K562 (cell line): ENCODE measurements around the gene SORCS1. TPM values are rescaled to one million over a fixed set of nuclear protein-coding genes. Genes with fewer than 3 reads are reported as not detected.

Source experiments
- ATAC-seq: fragments of 200-7000 bp; cut with Tn5 transposase; 3 replicates; pipeline ENCODE4 v1.9.1; 2020; ENCODE audit warnings: moderate library complexity
- BruUV-seq: library from RNA; stranded (reverse); fragments of 400-500 nt; replicated peaks from 2 replicates; lab custom pipeline; 2021; lab: Mats Ljungman, UMichigan
- CTCF ChIA-PET: fragments of 300-600 bp; formaldehyde crosslinking; extraction: SDS; loops from one replicate; lab custom pipeline; 2021; ENCODE audit warnings: low intra/inter-chr PET ratio; lab: Yijun Ruan, JAX
- POLR2A ChIA-PET: fragments of 300-600, 350-650 bp; sonication (Branson Sonifier 250); formaldehyde crosslinking; extraction: SDS; loops from one replicate; lab custom pipeline; 2021; ENCODE audit warnings: antibody characterized with exemption, inconsistent platforms; lab: Yijun Ruan, JAX
- DNase-seq, 4 experiments: peaks; one replicate each; pipeline versions ENCODE4 v3.0.0 to v3.0.0-alpha.2; 2011 to 2018; ENCODE audit warnings: low spot score in 3 of 4, mixed read lengths in 3 of 4; ENCODE audit errors: extremely low read depth in 1 of 4
- FAIRE-seq: peaks from 2 replicates; lab custom pipeline; 2011; peaks lifted over from hg19 to GRCh38; lab: Jason Lieb, UNC
- H2AFZ ChIP-seq: 2 replicates; pipeline ENCODE4 v1.6.0; 2011; ENCODE audit warnings: low read depth, low read length, control low read depth, inconsistent platforms
- H3K27ac ChIP-seq: fragments of 200-600 bp; 3 replicates; pipeline ENCODE4 v1.8.0; 2011; ENCODE audit warnings: low read depth, mild to moderate bottlenecking, control low read depth, inconsistent platforms, low read length, moderate library complexity, mixed read lengths; ENCODE audit errors: extremely low read depth
- H3K27me3 ChIP-seq, 2 experiments: fragments of 300-600 bp in 1 of 2; 2 replicates in 1 of 2; 3 replicates in 1 of 2; pipeline versions ENCODE4 v1.6.0 to v1.8.0; 2011; ENCODE audit warnings: inconsistent platforms in 2 of 2, low read length in 2 of 2, mild to moderate bottlenecking in 1 of 2, mixed read lengths in 1 of 2, moderate library complexity in 1 of 2; ENCODE audit not compliant: control insufficient read depth in 2 of 2, insufficient read depth in 2 of 2
- H3K36me3 ChIP-seq: fragments of 300-600 bp; 3 replicates; pipeline ENCODE4 v1.8.0; 2011; ENCODE audit warnings: mild to moderate bottlenecking, low read length, inconsistent platforms; ENCODE audit not compliant: control insufficient read depth, insufficient read depth
- H3K4me1 ChIP-seq, 2 experiments: fragments of 200-600 bp in 1 of 2; replicated peaks in 1 of 2; 2 replicates in 1 of 2; 3 replicates in 1 of 2; pipeline versions ENCODE4 v1.5.1 to v1.8.0; 2011; ENCODE audit warnings: inconsistent platforms in 2 of 2, low read length in 2 of 2, mild to moderate bottlenecking in 1 of 2, mixed read lengths in 1 of 2, moderate library complexity in 1 of 2; ENCODE audit not compliant: control insufficient read depth in 2 of 2, insufficient read depth in 2 of 2
- H3K4me2 ChIP-seq: 2 replicates; pipeline ENCODE4 v1.6.1; 2011; ENCODE audit warnings: low read length, control low read depth, inconsistent platforms, mixed read lengths; ENCODE audit not compliant: insufficient read depth
- H3K4me3 ChIP-seq: fragments of 200-600 bp; sonication (generic), shearing (Covaris generic); 2 replicates; pipeline ENCODE4 v1.5.1; 2016; ENCODE audit warnings: control low read depth, inconsistent platforms
- H3K79me2 ChIP-seq: fragments of 200-600 bp; 3 replicates; pipeline ENCODE4 v1.8.0; 2011; ENCODE audit warnings: low read length, inconsistent platforms; ENCODE audit not compliant: control insufficient read depth, insufficient read depth
- H3K9ac ChIP-seq, 2 experiments: 2 replicates each; pipeline versions ENCODE4 v1.6.0 to v1.6.1; 2011; ENCODE audit warnings: low read depth in 2 of 2, low read length in 2 of 2, control low read depth in 1 of 2, inconsistent platforms in 1 of 2, mild to moderate bottlenecking in 1 of 2, mixed read lengths in 1 of 2; ENCODE audit not compliant: insufficient read depth in 1 of 2
- H3K9me1 ChIP-seq: one replicate; pipeline ENCODE4 v1.6.0; 2011; ENCODE audit warnings: inconsistent platforms, mild to moderate bottlenecking, low read length, moderate library complexity; ENCODE audit not compliant: control insufficient read depth, insufficient read depth
- H3K9me3 ChIP-seq: replicated peaks from 2 replicates; pipeline ENCODE4 v1.5.1; 2011; ENCODE audit warnings: low read depth, low read length, inconsistent platforms; ENCODE audit not compliant: control insufficient read depth, insufficient read depth
- H4K20me1 ChIP-seq: replicated peaks from 2 replicates; pipeline ENCODE4 v1.6.1; 2011; ENCODE audit warnings: low read length, inconsistent platforms, mixed read lengths; ENCODE audit not compliant: control insufficient read depth, insufficient read depth
- ATF2 ChIP-seq: sonication (generic); formaldehyde crosslinking; IDR thresholded peaks from 2 replicates; pipeline ENCODE4 v1.8.1; 2022; ENCODE audit warnings: missing genetic modification reagents
- CC2D1A ChIP-seq: fragments of 450-650 bp; IDR thresholded peaks from 2 replicates; pipeline ENCODE4 v1.6.1; 2017; ENCODE audit warnings: mild to moderate bottlenecking
- EGR1 ChIP-seq: fragments of 450-650 bp; conservative IDR thresholded peaks from 2 replicates; pipeline ENCODE4 v1.6.1; 2017; ENCODE audit warnings: mild to moderate bottlenecking
- HDAC6 ChIP-seq: IDR thresholded peaks from 2 replicates; pipeline ENCODE4 v1.6.1; 2012; ENCODE audit warnings: low read depth, mild to moderate bottlenecking, control low read depth, inconsistent platforms, low read length, moderate library complexity
- HNRNPLL ChIP-seq: fragments of 200-400 bp; formaldehyde crosslinking; IDR thresholded peaks from 2 replicates; pipeline ENCODE4 v1.6.1; 2017; ENCODE audit warnings: low read length, low read depth, mild to moderate bottlenecking; ENCODE audit not compliant: poor library complexity, severe bottlenecking
- NFATC3 ChIP-seq: fragments of 450-650 bp; IDR thresholded peaks from 2 replicates; pipeline ENCODE4 v1.6.1; 2017; ENCODE audit warnings: mild to moderate bottlenecking
- PHB ChIP-seq: fragments of 250-450 bp; sonication (Bioruptor Pico); IDR thresholded peaks from 2 replicates; pipeline ENCODE4 v1.5.0; 2021
- RBM17 ChIP-seq: fragments of 200-400 bp; formaldehyde crosslinking; IDR thresholded peaks from 2 replicates; pipeline ENCODE4 v1.6.1; 2017; ENCODE audit warnings: low read depth, mild to moderate bottlenecking, low read length, borderline replicate concordance
- SNRNP70 ChIP-seq: fragments of 200-400 bp; formaldehyde crosslinking; optimal IDR thresholded peaks from 2 replicates; pipeline ENCODE3; 2017; ENCODE audit warnings: low read depth, low read length
- TAL1 ChIP-seq: fragments of 450-650 bp; IDR thresholded peaks from 2 replicates; pipeline ENCODE4 v1.6.1; 2016; ENCODE audit warnings: mild to moderate bottlenecking
- USF2 ChIP-seq: sonication (generic); formaldehyde crosslinking; IDR thresholded peaks from 2 replicates; pipeline ENCODE4 v1.5.0; 2020; ENCODE audit warnings: missing genetic modification reagents
- ZFP1 ChIP-seq: fragments of 450-650 bp; formaldehyde crosslinking; IDR thresholded peaks from 2 replicates; pipeline ENCODE4 v1.4.0; 2020; ENCODE audit warnings: mild to moderate bottlenecking, mixed read lengths
- ZNF311 ChIP-seq: fragments of 250-450 bp; sonication (Bioruptor Pico); IDR thresholded peaks from 2 replicates; pipeline ENCODE4 v1.4.0; 2020; ENCODE audit warnings: mild to moderate bottlenecking, moderate library complexity
- ZNF384 ChIP-seq: IDR thresholded peaks from 2 replicates; pipeline ENCODE4 v1.6.1; 2012; ENCODE audit warnings: low read depth, low read length, improper control_type of control experiment
- ZNF589 ChIP-seq: fragments of 200-800 bp; sonication (Bioruptor generic); IDR thresholded peaks from 2 replicates; pipeline ENCODE4 v1.6.1; 2016; ENCODE audit warnings: low read depth, missing genetic modification characterization, missing compliant biosample characterization
- ZNF717 ChIP-seq: fragments of 250-450 bp; sonication (Bioruptor Pico); IDR thresholded peaks from 2 replicates; pipeline ENCODE4 v1.5.0; 2021
- WGBS: fragments of 100-300 bp; shearing (Covaris generic); methylation state at CpG from one replicate; pipeline ENCODE4 v1.1.6; 2016; ENCODE audit warnings: low coverage, mixed read lengths; ENCODE audit not compliant: insufficient coverage; ENCODE audit errors: missing lambda C conversion rate; 5-methylcytosine and 5-hydroxymethylcytosine counted together
- in situ Hi-C: fragments of 300-500 bp; cut with MboI; formaldehyde crosslinking; loops from 4 replicates; pipeline ENCODE4 v1.15.0; 2018; ENCODE audit warnings: inconsistent platforms, mixed read lengths
- intact Hi-C: fragments of 100-400 bp; cut with micrococcal nuclease; formaldehyde crosslinking; loops from 2 replicates; pipeline ENCODE4 v1.14.2; 2022
- polyA plus RNA-seq, 8 experiments: library from polyadenylated mRNA; depleted of rRNA in 4 of 8; stranded (reverse) in 5 of 8; unstranded in 3 of 8; fragments of >200 nt; fragmentation: Nextera tagmentation in 2 of 8; fragmentation: Illumina TruSeq in 1 of 8; extraction: Ambion mirVana in 2 of 8; extraction: Trizol in 1 of 8; gene quantifications; 2 replicates each; pipeline versions ENCODE4 v1.2.1 to v1.2.3, GENCODE V29; 2011 to 2014; ENCODE audit warnings: inconsistent platforms in 1 of 8, missing spikeins in 1 of 8
- total RNA-seq, 7 experiments: library from RNA; depleted of rRNA in 6 of 7; stranded (reverse); fragments of >200 nt in 6 of 7; fragmentation: Illumina TruSeq in 2 of 7; extraction: Trizol in 2 of 7; gene quantifications; 2 replicates each; pipeline versions ENCODE4 v1.2.1 to v1.2.3, GENCODE V29; 2011 to 2021; ENCODE audit warnings: low replicate concordance in 1 of 7

The SORCS1 gene
- total and polyA plus RNA-seq, 9 of the 15 experiments (the other 6 are each of a cell fraction or from before 2014, with no cell fraction given): 1.5 to 3.9 (median 2.7) TPM

GRCh38 chr10:106672517-106673175 is 491.9 kb downstream of the SORCS1 start:
- POLR2A ChIA-PET: interaction anchor here (0.6 kb wide), 1 partner anchor 1423 kb away, joined by 3 read pairs; no protein-coding TSS in a partner anchor
- ATAC-seq (no peak), FAIRE-seq (no peak), DNase-seq (no peak)
- CTCF ChIA-PET: no interaction called here
- Histone ChIP-seq H3K4me1 (no peaks in the 10 kb centered on the region), H3K4me3 (no peak overlapping the region), H2AFZ (no peak overlapping the region), H3K27ac (no peak overlapping the region), H3K79me2 (no peaks in the 10 kb centered on the region), H3K9me3 (no peaks in the 10 kb centered on the region), H3K9me1 (no peaks in the 10 kb centered on the region), H3K4me2 (no peak overlapping the region), H3K36me3 (no peaks in the 10 kb centered on the region), H3K9ac (no peak overlapping the region), H3K27me3 (no peaks in the 10 kb centered on the region), H4K20me1 (no peaks in the 10 kb centered on the region)
- intact Hi-C loops: no loop called here
- TF ChIP-seq SNRNP70 (no peak), ZFP1 (no peak), ATF2 (CRISPR knock-in tag) (no peak), CC2D1A (no peak), NFATC3 (no peak), TAL1 (no peak), ZNF589 (CRISPR knock-in tag) (no peak), EGR1 (no peak), ZNF717 (CRISPR knock-in tag) (no peak), RBM17 (no peak), PHB (CRISPR knock-in tag) (no peak), ZNF311 (CRISPR knock-in tag) (no peak), HDAC6 (no peak), HNRNPLL (no peak), USF2 (CRISPR knock-in tag) (no peak), ZNF384 (no peak)
- in situ Hi-C loops: no loop called here
- BruUV-seq: no TSS peak
- 0% methylated on average over 3 of the region's 6 CpGs for WGBS
